SK-N-SH (cell line): ENCODE data around the gene DPM2.

ENCODE experiments used
- CTCF ChIP-seq: fragments of 200-600 bp; sonication (generic); IDR thresholded peaks from 2 replicates; pipeline ENCODE4 v1.6.1; 2017; ENCODE audit warnings: antibody characterized with exemption, mild to moderate bottlenecking, moderate library complexity
- EP300 ChIP-seq, 2 experiments: IDR thresholded peaks; 2 replicates each; pipeline versions ENCODE4 v1.4.0 to v1.6.1; 2012; ENCODE audit warnings: borderline replicate concordance in 1 of 2, low read depth in 1 of 2, low read length in 1 of 2
- EZH2phosphoT487 ChIP-seq: fragments of 200-600 bp; sonication (generic); IDR thresholded peaks from 2 replicates; pipeline ENCODE4 v1.6.1; 2017; ENCODE audit warnings: low read depth, mixed run types, mild to moderate bottlenecking, antibody characterized with exemption, moderate library complexity, borderline replicate concordance
- FOXJ3 ChIP-seq: sonication (generic); formaldehyde crosslinking; IDR thresholded peaks from 2 replicates; pipeline ENCODE4 v1.5.1; 2020; ENCODE audit warnings: mild to moderate bottlenecking, missing genetic modification reagents
- POLR2AphosphoS5 ChIP-seq: IDR thresholded peaks from 2 replicates; pipeline ENCODE4 v1.6.1; 2012; ENCODE audit warnings: low read depth, low read length
- TAF1 ChIP-seq: IDR thresholded peaks from 2 replicates; pipeline ENCODE4 v1.6.1; 2012; ENCODE audit warnings: low read depth, mild to moderate bottlenecking, low read length, moderate library complexity, borderline replicate concordance
- USF2 ChIP-seq: fragments of 150-350 bp; IDR thresholded peaks from 2 replicates; pipeline ENCODE4 v1.6.1; 2017; ENCODE audit warnings: antibody characterized with exemption, low read length, low read depth, borderline replicate concordance
- TF ChIP-seq, protein P1 (sequence below): IDR thresholded peaks from 2 replicates; pipeline ENCODE4 v1.6.1; 2012; ENCODE audit warnings: mild to moderate bottlenecking, low read depth, low read length, moderate library complexity

- TF ChIP-seq EP300 (IDR thresholded peaks at IDR 0.05; ENCODE audit: borderline replicate concordance in 1 of 2, low read depth in 1 of 2, low read length in 1 of 2) = no peak
- peak; percentile 63 for TF ChIP-seq POLR2AphosphoS5
- TF ChIP-seq, protein P1, sequence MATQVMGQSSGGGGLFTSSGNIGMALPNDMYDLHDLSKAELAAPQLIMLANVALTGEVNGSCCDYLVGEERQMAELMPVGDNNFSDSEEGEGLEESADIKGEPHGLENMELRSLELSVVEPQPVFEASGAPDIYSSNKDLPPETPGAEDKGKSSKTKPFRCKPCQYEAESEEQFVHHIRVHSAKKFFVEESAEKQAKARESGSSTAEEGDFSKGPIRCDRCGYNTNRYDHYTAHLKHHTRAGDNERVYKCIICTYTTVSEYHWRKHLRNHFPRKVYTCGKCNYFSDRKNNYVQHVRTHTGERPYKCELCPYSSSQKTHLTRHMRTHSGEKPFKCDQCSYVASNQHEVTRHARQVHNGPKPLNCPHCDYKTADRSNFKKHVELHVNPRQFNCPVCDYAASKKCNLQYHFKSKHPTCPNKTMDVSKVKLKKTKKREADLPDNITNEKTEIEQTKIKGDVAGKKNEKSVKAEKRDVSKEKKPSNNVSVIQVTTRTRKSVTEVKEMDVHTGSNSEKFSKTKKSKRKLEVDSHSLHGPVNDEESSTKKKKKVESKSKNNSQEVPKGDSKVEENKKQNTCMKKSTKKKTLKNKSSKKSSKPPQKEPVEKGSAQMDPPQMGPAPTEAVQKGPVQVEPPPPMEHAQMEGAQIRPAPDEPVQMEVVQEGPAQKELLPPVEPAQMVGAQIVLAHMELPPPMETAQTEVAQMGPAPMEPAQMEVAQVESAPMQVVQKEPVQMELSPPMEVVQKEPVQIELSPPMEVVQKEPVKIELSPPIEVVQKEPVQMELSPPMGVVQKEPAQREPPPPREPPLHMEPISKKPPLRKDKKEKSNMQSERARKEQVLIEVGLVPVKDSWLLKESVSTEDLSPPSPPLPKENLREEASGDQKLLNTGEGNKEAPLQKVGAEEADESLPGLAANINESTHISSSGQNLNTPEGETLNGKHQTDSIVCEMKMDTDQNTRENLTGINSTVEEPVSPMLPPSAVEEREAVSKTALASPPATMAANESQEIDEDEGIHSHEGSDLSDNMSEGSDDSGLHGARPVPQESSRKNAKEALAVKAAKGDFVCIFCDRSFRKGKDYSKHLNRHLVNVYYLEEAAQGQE = no peak
- peak; percentile 55 for TF ChIP-seq TAF1
- TF ChIP-seq FOXJ3 (CRISPR knock-in tag) = no peak
- TF ChIP-seq CTCF = no peak
- no peak for TF ChIP-seq USF2
- TF ChIP-seq EZH2phosphoT487 = no peak
Observed at GRCh38 chr9:127980706-127981558, 43.3 kb upstream of the DPM2 start, which contains the start of gene EEIG1.
